Hepatocyte (in vitro differentiated cells): ENCODE measurements around the gene IFI6. TPM values are rescaled to one million over a fixed set of nuclear protein-coding genes. Genes with fewer than 3 reads are reported as not detected.
"Not testable (repeated sequence)": the region's sequence is repeated elsewhere in the genome, so short reads cannot be mapped to it uniquely, and the experiment has no call there.

Experiments
- DNase-seq: peaks from one replicate; pipeline ENCODE4 v3.0.0-alpha.2; 2016; ENCODE audit warnings: low spot score
- H2AFZ ChIP-seq: fragments of 200-600 bp; sonication (generic); 2 replicates; pipeline ENCODE4 v1.6.0; 2016; ENCODE audit warnings: antibody characterized with exemption, mild to moderate bottlenecking
- H3K27ac ChIP-seq: fragments of 200-600 bp; sonication (generic); 2 replicates; pipeline ENCODE4 v1.5.1; 2016; ENCODE audit warnings: mild to moderate bottlenecking
- H3K27me3 ChIP-seq: fragments of 200-600 bp; sonication (generic); 2 replicates; pipeline ENCODE4 v1.6.1; 2016
- H3K36me3 ChIP-seq: fragments of 200-600 bp; sonication (generic); replicated peaks from 2 replicates; pipeline ENCODE4 v1.5.1; 2016; ENCODE audit warnings: low read depth; ENCODE audit not compliant: insufficient read depth
- H3K4me1 ChIP-seq: fragments of 200-600 bp; sonication (generic); 2 replicates; pipeline ENCODE4 v1.5.1; 2016; ENCODE audit warnings: mild to moderate bottlenecking, moderate library complexity; ENCODE audit not compliant: insufficient read depth
- H3K4me2 ChIP-seq: fragments of 200-600 bp; sonication (generic); 2 replicates; pipeline ENCODE4 v1.6.0; 2016
- H3K4me3 ChIP-seq: fragments of 200-600 bp; sonication (generic); 2 replicates; pipeline ENCODE4 v1.5.1; 2016; ENCODE audit warnings: mild to moderate bottlenecking
- H3K79me2 ChIP-seq: fragments of 200-600 bp; sonication (generic); 2 replicates; pipeline ENCODE4 v1.6.0; 2017; ENCODE audit warnings: mild to moderate bottlenecking
- H3K9me2 ChIP-seq: fragments of 200-600 bp; sonication (generic); replicated peaks from 2 replicates; pipeline ENCODE4 v1.6.0; 2017; ENCODE audit warnings: mild to moderate bottlenecking; ENCODE audit not compliant: insufficient read depth
- H3K9me3 ChIP-seq: fragments of 200-600 bp; sonication (generic); 2 replicates; pipeline ENCODE4 v1.5.1; 2016; ENCODE audit warnings: low read depth, mild to moderate bottlenecking
- H4K20me1 ChIP-seq: fragments of 200-600 bp; sonication (generic); 2 replicates; pipeline ENCODE4 v1.6.0; 2016; ENCODE audit warnings: mild to moderate bottlenecking; ENCODE audit not compliant: insufficient read depth, poor library complexity, severe bottlenecking
- EZH2 ChIP-seq: fragments of 200-600 bp; sonication (generic); IDR thresholded peaks from 2 replicates; pipeline ENCODE4 v1.6.1; 2016; ENCODE audit warnings: antibody characterized with exemption, mild to moderate bottlenecking, borderline replicate concordance
- EZH2phosphoT487 ChIP-seq: fragments of 200-600 bp; sonication (generic); IDR thresholded peaks from one replicate; pipeline ENCODE4 v1.6.1; 2018; ENCODE audit warnings: antibody characterized with exemption, mild to moderate bottlenecking, low read depth, moderate library complexity; ENCODE audit not compliant: unreplicated experiment, severe bottlenecking
- WGBS: methylation state at CpG from one replicate; pipeline ENCODE4 v1.1.6; 2016; ENCODE audit warnings: low lambda C conversion rate; ENCODE audit errors: missing lambda C conversion rate; 5-methylcytosine and 5-hydroxymethylcytosine counted together
- polyA plus RNA-seq: library from polyadenylated mRNA; unstranded; fragments of >200 nt; fragmentation: Nextera tagmentation; extraction: Ambion mirVana; gene quantifications from 2 replicates; pipeline ENCODE4 v1.2.1, GENCODE V29; 2016
- total RNA-seq: library from RNA; depleted of rRNA; stranded (reverse); fragments of >200 nt; gene quantifications from 2 replicates; pipeline ENCODE4 v1.2.3, GENCODE V29; 2014
- TF ChIP-seq, protein P1 (sequence below): fragments of 200-600 bp; sonication (generic); IDR thresholded peaks from 2 replicates; pipeline ENCODE4 v1.5.1; 2016; ENCODE audit warnings: antibody characterized with exemption, mild to moderate bottlenecking; ENCODE audit not compliant: poor library complexity

IFI6 gene
- total and polyA plus RNA-seq, 2 experiments from 2014 or later, result 114 to 194 TPM

DNA sequence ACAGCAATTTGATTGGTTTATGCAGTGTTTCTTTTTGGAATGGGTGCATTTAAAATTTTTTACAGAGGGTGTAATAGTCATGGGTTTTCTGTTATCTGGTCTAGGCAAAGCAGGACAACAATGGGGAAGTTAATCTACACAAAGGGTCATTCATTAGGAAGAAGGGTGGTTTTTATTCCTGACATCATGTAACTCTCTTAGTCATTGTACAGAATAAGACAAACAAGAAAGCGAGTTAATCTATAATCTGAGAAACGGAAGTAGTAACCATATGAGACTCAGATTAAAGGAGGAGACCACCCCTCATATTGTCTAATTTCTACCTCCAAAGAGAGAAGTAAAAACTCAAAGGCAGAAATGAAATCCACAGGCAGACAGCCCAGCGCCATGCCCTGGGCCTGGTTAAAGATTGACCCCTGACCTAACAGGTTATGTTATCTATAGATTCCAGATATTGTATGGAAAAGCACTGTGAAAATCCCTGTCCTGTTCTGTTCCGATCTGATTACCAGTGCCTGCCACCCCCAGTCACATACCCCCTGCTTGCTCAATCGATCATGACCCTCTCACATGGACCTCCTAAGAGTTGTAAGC, 10.5 kb upstream of the IFI6 start:
- no peak for TF ChIP-seq EZH2
- TF ChIP-seq EZH2phosphoT487, result no peak
- TF ChIP-seq, protein P1, sequence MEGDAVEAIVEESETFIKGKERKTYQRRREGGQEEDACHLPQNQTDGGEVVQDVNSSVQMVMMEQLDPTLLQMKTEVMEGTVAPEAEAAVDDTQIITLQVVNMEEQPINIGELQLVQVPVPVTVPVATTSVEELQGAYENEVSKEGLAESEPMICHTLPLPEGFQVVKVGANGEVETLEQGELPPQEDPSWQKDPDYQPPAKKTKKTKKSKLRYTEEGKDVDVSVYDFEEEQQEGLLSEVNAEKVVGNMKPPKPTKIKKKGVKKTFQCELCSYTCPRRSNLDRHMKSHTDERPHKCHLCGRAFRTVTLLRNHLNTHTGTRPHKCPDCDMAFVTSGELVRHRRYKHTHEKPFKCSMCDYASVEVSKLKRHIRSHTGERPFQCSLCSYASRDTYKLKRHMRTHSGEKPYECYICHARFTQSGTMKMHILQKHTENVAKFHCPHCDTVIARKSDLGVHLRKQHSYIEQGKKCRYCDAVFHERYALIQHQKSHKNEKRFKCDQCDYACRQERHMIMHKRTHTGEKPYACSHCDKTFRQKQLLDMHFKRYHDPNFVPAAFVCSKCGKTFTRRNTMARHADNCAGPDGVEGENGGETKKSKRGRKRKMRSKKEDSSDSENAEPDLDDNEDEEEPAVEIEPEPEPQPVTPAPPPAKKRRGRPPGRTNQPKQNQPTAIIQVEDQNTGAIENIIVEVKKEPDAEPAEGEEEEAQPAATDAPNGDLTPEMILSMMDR, result no peak
- peaks cover 7% of the 10 kb centered on the region for H3K9me3 ChIP-seq
- no peaks in the 10 kb centered on the region for H3K4me1 ChIP-seq
- no peak overlapping the region for H2AFZ ChIP-seq
- no peaks in the 10 kb centered on the region for H4K20me1 ChIP-seq
- no peak overlapping the region for H3K4me2 ChIP-seq
- H3K36me3 ChIP-seq, result no peaks in the 10 kb centered on the region
- 85% methylated on average over 5 of the region's 5 CpGs for WGBS
- no peaks in the 10 kb centered on the region for H3K79me2 ChIP-seq
- no peaks in the 10 kb centered on the region for H3K9me2 ChIP-seq
- peak overlapping the region; percentile 34 for H3K27ac ChIP-seq
- H3K4me3 ChIP-seq, result no peak overlapping the region
- DNase-seq, result no peak
- H3K27me3 ChIP-seq, result no peaks in the 10 kb centered on the region

DNA sequence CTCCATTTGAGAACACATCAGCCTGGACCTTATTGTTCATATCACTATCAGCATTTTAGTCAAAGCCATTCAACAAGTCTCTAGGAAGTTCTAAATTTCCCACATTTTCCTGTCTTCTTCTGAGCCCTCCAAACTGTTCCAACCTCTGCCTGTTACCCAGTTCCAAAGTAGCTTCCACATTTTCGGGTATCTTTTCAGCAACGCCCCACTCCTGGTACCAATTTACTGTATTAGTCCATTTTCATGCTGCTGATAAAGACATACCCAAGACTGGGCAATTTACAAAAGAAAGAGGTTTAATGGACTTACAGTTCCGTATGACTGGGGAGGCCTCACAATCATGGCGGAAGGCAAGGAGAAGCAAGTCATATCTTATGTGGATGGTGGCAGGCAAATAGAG, 9.6 kb upstream of the IFI6 start:
- not testable (repeated sequence) for H3K27me3 ChIP-seq, DNase-seq, H3K9me3 ChIP-seq, H3K4me3 ChIP-seq, H3K27ac ChIP-seq, H3K79me2 ChIP-seq, H3K36me3 ChIP-seq, H4K20me1 ChIP-seq, H3K4me2 ChIP-seq, H3K9me2 ChIP-seq, H3K4me1 ChIP-seq, H2AFZ ChIP-seq
- WGBS, result 95% methylated on average over 4 of the region's 4 CpGs

DNA sequence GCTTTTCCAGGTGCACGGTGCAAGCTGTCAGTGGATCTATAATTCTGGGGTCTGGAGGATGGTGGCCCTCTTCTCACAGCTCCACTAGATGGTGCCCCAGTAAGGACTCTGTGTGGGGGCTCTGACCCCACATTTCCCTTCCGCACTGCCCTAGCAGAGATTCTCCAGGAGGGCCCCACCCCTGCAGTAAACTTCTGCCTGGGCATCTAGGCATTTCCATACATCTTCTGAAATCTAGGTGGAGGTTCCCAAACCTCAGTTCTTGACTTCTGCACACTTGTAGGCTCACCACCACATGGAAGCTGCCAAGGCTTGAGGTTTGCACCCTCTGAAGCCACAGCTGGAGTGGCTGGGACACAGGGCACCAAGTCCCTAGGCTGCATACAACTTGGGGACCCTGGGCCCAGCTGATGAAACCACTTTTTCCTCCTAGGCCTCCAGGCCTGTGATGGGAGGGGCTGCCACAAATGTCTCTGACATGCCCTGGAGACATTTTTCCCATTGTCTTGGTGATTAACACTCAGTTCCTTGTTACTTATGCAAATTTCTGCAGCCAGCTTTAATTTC, 8.3 kb upstream of the IFI6 start:
- H3K79me2 ChIP-seq, H2AFZ ChIP-seq, H3K36me3 ChIP-seq, H3K4me2 ChIP-seq, H3K9me3 ChIP-seq, H3K27me3 ChIP-seq, H3K9me2 ChIP-seq, DNase-seq, H3K27ac ChIP-seq, H3K4me3 ChIP-seq, H4K20me1 ChIP-seq, H3K4me1 ChIP-seq: not testable (repeated sequence)
- 94% methylated on average over 2 of the region's 2 CpGs for WGBS

DNA sequence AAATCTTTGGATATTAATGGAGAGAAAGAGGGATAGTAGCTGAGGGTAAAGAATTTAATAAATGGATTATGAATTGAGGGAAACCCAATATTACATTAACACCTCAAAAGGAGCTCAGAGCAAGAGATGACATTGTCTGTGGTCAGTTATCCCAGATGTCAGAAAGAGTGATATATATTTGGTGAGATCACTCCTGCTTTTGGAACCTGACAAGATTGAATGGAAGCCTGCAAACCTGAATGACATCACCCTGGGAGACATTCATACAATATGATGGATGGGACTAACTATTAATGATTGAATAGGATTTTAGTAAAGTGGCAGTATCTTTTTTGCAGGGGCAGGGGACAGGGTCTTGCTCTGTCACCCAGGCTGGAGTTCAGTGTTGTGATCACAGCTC, 6.8 kb upstream of the IFI6 start:
- no peak for DNase-seq
- Histone ChIP-seq H3K36me3 (no peaks in the 10 kb centered on the region), H2AFZ (no peak overlapping the region), H3K27me3 (no peaks in the 10 kb centered on the region), H4K20me1 (no peaks in the 10 kb centered on the region), H3K27ac (no peak overlapping the region), H3K9me3 (peaks cover 7% of the 10 kb centered on the region), H3K9me2 (no peaks in the 10 kb centered on the region), H3K4me2 (no peak overlapping the region), H3K4me3 (no peak overlapping the region), H3K4me1 (no peaks in the 10 kb centered on the region), H3K79me2 (no peaks in the 10 kb centered on the region)
- TF ChIP-seq EZH2 (no peak), EZH2phosphoT487 (no peak)
- TF ChIP-seq, protein P1, result no peak
